ENCODE measurements around the gene GPER1.
"Not testable (repeated sequence)": the region's sequence is repeated elsewhere in the genome, so short reads cannot be mapped to it uniquely, and the experiment has no call there.

GPER1 gene

GRCh38 chr7:1106063-1106792 lies 18.3 kb downstream of the GPER1 start:
- no peak for DNase-seq

GRCh38 chr7:1106793-1107421 lies 19.0 kb downstream of the GPER1 start:
- DNase-seq, result no peak

- DNase-seq, result no peak
Measured at GRCh38 chr7:1108264-1108920, 20.5 kb downstream of the GPER1 start.

- DNase-seq, result no peak
Measured at GRCh38 chr7:1109581-1110310, 21.8 kb downstream of the GPER1 start.

GRCh38 chr7:1110358-1110757 lies 22.4 kb downstream of the GPER1 start:
- DNase-seq, result no peak

- no peak for DNase-seq
Measured at GRCh38 chr7:1111156-1111555, 23.2 kb downstream of the GPER1 start.

GRCh38 chr7:1112109-1112508 lies 24.2 kb downstream of the GPER1 start:
- no peak for DNase-seq

GRCh38 chr7:1112625-1113547 lies 25.0 kb downstream of the GPER1 start:
- DNase-seq, result no peak

- DNase-seq, result no peak
Measured at GRCh38 chr7:1113548-1113885, 25.6 kb downstream of the GPER1 start.

- no peak for DNase-seq
Measured at GRCh38 chr7:1114088-1114487, 26.2 kb downstream of the GPER1 start.

GRCh38 chr7:1114505-1114904 lies 26.6 kb downstream of the GPER1 start:
- DNase-seq, result no peak

- not testable (repeated sequence) for DNase-seq
Measured at GRCh38 chr7:1115171-1116045, 27.5 kb downstream of the GPER1 start.

GRCh38 chr7:1116383-1117008 lies 28.6 kb downstream of the GPER1 start:
- DNase-seq, result not testable (repeated sequence)

- no peak for DNase-seq
Measured at GRCh38 chr7:1117321-1117928, 29.5 kb downstream of the GPER1 start.

GRCh38 chr7:1119201-1119600 lies 31.3 kb downstream of the GPER1 start:
- no peak for DNase-seq

GRCh38 chr7:1120791-1121190 lies 32.9 kb downstream of the GPER1 start:
- DNase-seq, result no peak

- no peak for DNase-seq
Measured at GRCh38 chr7:1121476-1121875, 33.6 kb downstream of the GPER1 start.

- no peak for DNase-seq
Measured at GRCh38 chr7:1121886-1122831, 34.2 kb downstream of the GPER1 start.

GRCh38 chr7:1122832-1123501 lies 35.1 kb downstream of the GPER1 start:
- no peak for DNase-seq
